Measurements from ENCODE around the gene STYK1.
"Not testable (repeated sequence)": the region's sequence is repeated elsewhere in the genome, so short reads cannot be mapped to it uniquely, and the experiment has no call there.

Gene STYK1

DNA sequence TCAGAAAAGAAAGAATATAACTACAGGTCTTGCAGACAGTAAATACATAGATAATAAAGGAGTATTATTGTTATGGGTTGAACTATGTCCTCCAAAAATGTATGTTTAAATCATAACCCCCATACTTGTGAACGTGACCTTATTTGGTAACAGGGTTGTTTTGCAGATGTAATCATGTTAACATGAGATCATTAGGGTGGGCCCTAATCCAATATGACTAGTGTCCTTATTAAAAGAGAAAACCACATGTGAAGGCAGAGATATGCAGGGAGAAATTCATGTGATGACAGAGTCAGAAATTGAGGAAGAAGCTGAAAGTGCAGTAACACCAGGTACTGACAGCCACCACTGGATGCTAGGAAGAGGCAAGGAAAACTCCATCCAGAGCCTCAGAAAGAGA lies 89.4 kb downstream of the STYK1 start:
- H3K4me3 Mint-ChIP-seq: no peak overlapping the region
- H3K4me1 Mint-ChIP-seq: no peaks in the 10 kb centered on the region
- H3K27me3 Mint-ChIP-seq: no peaks in the 10 kb centered on the region
- no peak for ATAC-seq
- H3K27ac Mint-ChIP-seq: no peak overlapping the region
- peaks cover 44% of the 10 kb centered on the region for H3K36me3 Mint-ChIP-seq (ENCODE audit: low read depth)
- no peaks in the 10 kb centered on the region for H3K9me3 Mint-ChIP-seq
- no peak for DNase-seq

DNA sequence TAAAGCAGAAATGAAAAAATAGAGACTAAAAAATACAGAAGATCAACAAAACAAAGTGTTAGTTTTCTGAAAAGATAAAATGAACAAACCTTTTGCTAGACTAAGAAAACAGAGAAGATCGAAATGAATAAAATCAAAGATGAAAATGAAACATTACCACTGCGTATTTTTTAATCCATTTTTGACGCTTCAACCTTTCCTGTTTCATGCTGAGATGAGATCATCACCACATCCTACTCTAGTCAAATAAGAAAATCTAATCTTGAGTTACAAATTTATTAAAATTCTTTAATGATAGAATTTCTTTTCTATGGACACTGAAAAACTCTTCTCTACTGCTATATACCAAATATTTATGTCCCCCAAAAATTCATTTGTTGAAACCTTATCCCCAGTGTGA lies 91.1 kb downstream of the STYK1 start:
- Mint-ChIP-seq H3K4me3 (no peak overlapping the region), H3K4me1 (no peaks in the 10 kb centered on the region), H3K36me3 (ENCODE audit: low read depth) (peaks cover 35% of the 10 kb centered on the region), H3K27ac (no peak overlapping the region), H3K9me3 (no peaks in the 10 kb centered on the region), H3K27me3 (no peaks in the 10 kb centered on the region)
- ATAC-seq (no peak), DNase-seq (no peak)

DNA sequence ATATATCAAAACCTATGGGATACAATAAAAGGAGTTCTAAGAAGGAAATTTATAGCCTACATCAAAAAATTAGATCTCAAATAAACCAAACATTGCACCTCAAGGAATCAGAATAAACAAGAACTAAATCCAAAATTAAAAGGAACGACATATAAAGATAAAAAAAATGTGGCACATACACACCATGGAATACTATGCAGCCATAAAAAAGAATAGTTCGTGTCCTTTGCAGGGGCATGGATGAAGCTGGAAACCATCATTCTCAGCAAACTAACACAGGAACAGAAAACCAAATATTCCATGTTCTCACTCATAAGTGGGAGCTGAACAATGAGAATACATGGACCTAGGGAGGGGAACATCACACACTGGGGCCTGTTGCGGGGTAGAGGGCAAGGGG lies 91.7 kb downstream of the STYK1 start:
- H3K36me3 Mint-ChIP-seq (ENCODE audit: low read depth): peaks cover 33% of the 10 kb centered on the region
- H3K4me3 Mint-ChIP-seq, ATAC-seq, H3K27me3 Mint-ChIP-seq, DNase-seq, H3K4me1 Mint-ChIP-seq, H3K9me3 Mint-ChIP-seq, H3K27ac Mint-ChIP-seq: not testable (repeated sequence)

GRCh38 chr12:10574307-10574706 lies 99.5 kb downstream of the STYK1 start:
- Mint-ChIP-seq H3K4me1 (peaks cover 16% of the 10 kb centered on the region), H3K27me3 (no peaks in the 10 kb centered on the region), H3K27ac (peak overlapping the region; percentile 14), H3K9me3 (no peaks in the 10 kb centered on the region), H3K4me3 (no peak overlapping the region), H3K36me3 (ENCODE audit: low read depth) (peaks cover 30% of the 10 kb centered on the region)
- DNase-seq (no peak), ATAC-seq (no peak)

DNA sequence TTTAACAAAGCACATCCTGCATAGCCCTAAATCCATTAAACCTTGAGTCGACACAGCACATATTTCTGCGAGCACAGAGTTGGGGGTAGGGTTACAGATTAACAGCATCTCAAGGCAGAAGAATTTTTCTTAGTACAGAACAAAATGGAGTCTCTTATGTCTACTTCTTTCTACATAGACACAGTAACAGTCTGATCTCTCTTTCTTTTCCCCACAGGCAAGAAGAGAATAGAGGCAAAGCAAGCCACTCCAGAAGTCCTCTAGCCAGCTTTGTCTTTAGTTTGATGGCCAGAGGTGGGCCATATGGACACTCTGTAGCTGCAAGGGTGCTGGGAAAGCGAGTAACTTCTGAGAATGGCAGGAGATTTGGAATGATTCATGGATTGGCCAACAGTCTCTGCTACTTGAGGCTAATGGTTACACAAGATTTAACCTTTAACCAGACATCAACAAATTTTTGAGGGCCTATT lies 101.8 kb downstream of the STYK1 start:
- H3K4me3 Mint-ChIP-seq, DNase-seq, ATAC-seq, H3K27me3 Mint-ChIP-seq, H3K27ac Mint-ChIP-seq, H3K9me3 Mint-ChIP-seq: not testable (repeated sequence)
- Mint-ChIP-seq H3K36me3 (ENCODE audit: low read depth) (peaks cover 39% of the 10 kb centered on the region), H3K4me1 (peaks cover 23% of the 10 kb centered on the region)

- H3K4me1 Mint-ChIP-seq: peaks cover 30% of the 10 kb centered on the region
- H3K27me3 Mint-ChIP-seq: no peaks in the 10 kb centered on the region
- H3K4me3 Mint-ChIP-seq: no peak overlapping the region
- H3K27ac Mint-ChIP-seq: no peak overlapping the region
- ATAC-seq (no peak), DNase-seq (no peak)
- no peaks in the 10 kb centered on the region for H3K9me3 Mint-ChIP-seq
- peaks cover 39% of the 10 kb centered on the region for H3K36me3 Mint-ChIP-seq (ENCODE audit: low read depth)
These were observed 102.7 kb downstream of the STYK1 start for GRCh38 chr12:10571141-10571540.
